GM12875 (cell line): ENCODE data around the gene RSPH6A.

Source experiments
- H3K4me3 ChIP-seq: one replicate; pipeline ENCODE4 v1.5.1; 2011; ENCODE audit warnings: low read depth, low read length, control low read depth
- CTCF ChIP-seq: IDR thresholded peaks from 2 replicates; pipeline ENCODE4 v1.5.1; 2011; ENCODE audit warnings: low read depth, mild to moderate bottlenecking, control low read depth, inconsistent platforms, low read length, moderate library complexity, borderline replicate concordance; ENCODE audit not compliant: insufficient read depth

Gene RSPH6A

GRCh38 chr19:45793876-45794275 lies 21.2 kb downstream of the RSPH6A start:
- no peak for TF ChIP-seq CTCF

GRCh38 chr19:45793178-45793564 lies 21.9 kb downstream of the RSPH6A start:
- no peak for TF ChIP-seq CTCF
- no peak overlapping the region for H3K4me3 ChIP-seq

More at GRCh38 chr19:45793876-45794275, 21.2 kb downstream of the RSPH6A start:
- no peak overlapping the region for H3K4me3 ChIP-seq

- no peak for TF ChIP-seq CTCF
Measured at GRCh38 chr19:45792470-45793177, 22.5 kb downstream of the RSPH6A start, which contains the start of gene DMWD. DMWD (minus strand) TSS chr19:45792845; CDS start chr19:45792756, 89 bp downstream.

GRCh38 chr19:45791744-45792469 lies 23.2 kb downstream of the RSPH6A start:
- TF ChIP-seq CTCF, result no peak
- peak overlapping the region; percentile 88 for H3K4me3 ChIP-seq

More at GRCh38 chr19:45792470-45793177, 22.5 kb downstream of the RSPH6A start, which contains the start of gene DMWD:
- peak within 1 kb of the TSS; percentile 88 for H3K4me3 ChIP-seq

GRCh38 chr19:45790942-45791341 lies 24.2 kb downstream of the RSPH6A start:
- peak overlapping the region; percentile 88 for H3K4me3 ChIP-seq
- no peak for TF ChIP-seq CTCF

GRCh38 chr19:45789035-45789786 lies 25.9 kb downstream of the RSPH6A start:
- H3K4me3 ChIP-seq, result no peak overlapping the region
- no peak for TF ChIP-seq CTCF
